CD4-positive, alpha-beta T cell treated with Interleukin-10 for 1 hour (primary cell): ENCODE measurements around the gene FAM124A.

ENCODE experiments used
- DNase-seq: peaks from one replicate; pipeline ENCODE4 v3.0.0-alpha.2; 2020

Gene FAM124A, protein sequence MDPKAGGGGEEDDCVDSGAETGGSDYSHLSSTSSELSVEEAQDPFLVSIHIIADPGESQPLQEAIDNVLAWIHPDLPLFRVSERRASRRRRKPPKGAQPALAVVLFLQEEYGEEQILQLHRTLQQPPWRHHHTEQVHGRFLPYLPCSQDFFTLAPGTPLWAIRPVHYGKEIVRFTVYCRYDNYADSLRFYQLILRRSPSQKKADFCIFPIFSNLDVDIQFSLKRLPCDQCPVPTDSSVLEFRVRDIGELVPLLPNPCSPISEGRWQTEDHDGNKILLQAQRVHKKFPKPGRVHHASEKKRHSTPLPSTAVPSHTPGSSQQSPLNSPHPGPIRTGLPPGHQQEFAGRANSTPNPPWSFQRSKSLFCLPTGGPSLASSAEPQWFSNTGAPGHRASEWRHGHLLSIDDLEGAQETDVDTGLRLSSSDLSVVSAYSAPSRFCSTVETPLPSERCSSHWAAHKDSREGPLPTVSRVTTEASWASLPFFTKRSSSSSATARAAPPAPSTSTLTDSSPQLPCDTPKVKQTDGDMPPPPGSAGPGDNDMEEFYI

DNA sequence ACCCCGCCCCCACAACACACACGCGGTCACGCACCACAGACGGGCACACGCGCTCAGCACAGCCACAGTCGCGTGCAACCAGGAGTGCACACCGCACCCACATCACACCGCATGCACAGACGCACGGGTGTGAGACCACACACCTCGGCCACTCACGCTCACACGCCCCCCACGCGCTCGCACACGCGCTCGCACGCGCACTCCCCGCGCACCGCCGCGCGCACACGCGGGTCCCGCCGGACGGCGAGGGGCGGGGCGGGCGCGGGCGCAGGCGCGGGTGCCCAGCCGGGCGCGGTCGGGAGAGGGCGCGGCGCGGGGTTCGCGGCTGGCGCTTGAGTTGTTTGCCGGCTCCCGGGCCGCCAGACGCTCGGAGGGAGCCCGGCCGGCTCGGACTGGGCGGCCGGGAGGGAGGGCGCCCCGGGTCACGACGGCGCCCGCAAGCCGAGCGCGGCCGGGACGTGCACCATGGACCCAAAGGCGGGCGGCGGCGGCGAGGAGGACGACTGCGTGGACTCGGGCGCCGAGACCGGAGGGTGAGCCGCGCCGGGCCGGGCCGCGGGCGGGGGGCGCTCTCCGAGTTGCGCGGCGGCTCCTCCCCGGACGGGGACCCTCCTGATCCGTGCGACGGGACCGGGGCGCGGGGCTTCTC lies at the start of gene FAM124A:
Gene FAM124A (plus strand): TSS at position 362 of the 649 bp plus-strand sequence. CDS start 104 bp downstream, at position 466.
- DNase-seq, result peak; percentile 16

DNA sequence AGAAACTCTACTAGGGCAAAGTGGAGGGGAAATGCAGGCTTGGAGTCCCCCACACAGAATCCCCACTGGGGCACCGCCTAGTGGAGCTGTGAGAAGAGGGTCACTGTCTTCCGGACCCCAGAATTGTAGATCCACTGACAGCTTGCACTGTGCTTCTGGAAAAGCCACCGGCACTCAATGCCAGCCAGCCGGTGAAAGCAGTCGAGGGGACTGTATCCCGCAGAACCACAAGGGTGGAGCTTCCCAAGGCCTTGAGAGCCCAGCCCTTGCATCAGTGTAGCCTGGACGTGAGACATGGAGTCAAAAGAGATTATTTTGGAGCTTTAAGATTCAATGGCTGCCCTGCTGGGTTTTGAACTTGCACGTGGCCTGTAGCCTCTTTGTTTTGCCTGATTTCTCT lies 47.2 kb upstream of the FAM124A start:
- no peak for DNase-seq

DNA sequence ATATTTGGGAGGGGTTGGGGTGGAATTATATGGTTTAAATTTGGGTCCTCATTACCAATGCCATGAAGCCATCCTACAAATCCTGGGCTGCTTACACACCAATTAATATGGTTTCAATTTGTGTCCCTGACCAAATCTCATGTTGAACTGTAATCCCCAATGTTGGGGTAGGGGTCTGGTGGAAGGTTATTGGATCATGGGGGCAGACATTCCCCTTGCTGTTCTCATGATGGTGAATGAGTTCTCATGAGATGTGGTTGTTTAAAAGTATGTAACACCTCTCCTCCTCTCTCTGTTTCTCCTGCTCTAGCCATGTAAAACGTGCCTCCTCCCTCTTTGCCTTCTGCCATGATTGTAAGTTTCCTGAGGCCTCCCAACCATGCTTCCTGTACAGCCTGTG lies 46.6 kb upstream of the FAM124A start:
- no peak for DNase-seq

DNA sequence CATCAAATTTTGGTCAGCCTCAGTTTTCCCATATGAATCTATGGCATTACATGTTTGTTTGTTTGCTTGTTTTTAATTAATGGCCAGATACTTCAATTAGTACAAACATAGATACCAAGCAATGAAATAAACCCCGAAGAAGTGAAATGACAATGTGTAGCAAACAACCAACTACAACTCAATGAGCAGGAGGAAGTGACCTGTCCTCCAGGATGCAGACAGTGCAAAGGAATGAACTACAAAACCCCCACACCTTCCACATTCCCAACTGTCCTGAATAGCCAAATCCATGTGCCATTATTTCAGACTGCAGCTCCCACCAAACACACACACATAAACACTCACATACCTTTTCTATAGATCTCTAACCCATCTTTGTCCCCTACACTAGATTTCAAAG lies 45.0 kb upstream of the FAM124A start:
- DNase-seq, result no peak

DNA sequence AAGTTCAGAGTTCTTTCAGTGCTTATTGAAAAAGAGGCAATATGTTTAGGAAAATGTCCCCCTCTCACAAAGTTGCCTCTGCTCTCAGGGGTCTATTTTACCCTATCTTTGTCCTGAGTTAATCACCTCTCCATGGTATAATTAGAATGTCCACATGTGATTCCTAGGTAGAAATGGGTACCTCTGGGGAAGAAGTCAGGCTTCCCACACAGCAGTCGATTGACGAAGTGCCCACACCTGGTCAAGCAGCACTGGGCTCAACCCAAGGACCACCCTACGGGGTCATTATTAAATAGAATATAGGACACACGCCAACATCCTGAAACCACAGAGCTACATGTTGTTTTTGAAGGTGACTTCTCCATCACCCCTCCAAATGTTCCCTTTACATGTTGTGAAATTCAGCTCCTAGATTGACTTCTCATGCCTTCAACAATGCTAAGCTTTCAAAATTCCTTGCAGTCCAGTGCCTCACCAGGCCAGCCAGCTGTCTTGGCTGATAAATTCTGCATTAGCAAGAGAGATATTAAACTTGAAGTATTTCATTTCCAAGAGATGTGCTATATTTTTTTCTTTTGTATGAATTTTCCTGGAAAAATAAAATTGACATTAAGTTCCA lies 43.6 kb upstream of the FAM124A start:
- DNase-seq, result no peak

DNA sequence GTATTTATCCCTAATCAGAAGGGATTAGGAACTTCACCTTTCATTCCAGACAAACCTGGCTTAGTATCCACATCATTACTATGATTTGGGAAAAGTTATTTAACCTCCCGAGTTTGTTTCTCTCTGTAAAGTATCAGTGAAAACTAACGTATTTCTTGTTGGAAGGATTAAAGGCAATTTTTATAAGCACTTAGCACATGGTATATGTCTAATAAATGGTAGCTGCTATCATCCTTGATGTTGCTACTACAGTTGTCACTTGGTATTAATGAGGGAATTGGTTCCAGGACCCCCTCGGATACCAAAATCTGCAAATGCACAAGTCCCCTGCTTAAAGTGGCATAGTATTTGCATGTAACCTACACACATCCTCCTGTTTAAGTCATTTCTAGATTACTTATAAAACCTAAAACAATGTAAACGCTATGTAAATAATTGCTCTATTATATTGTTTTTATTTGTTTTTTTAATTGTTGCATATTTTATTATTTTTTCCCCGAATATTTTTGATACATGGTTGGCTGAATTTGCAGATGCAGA lies 42.7 kb upstream of the FAM124A start:
- DNase-seq, result no peak

DNA sequence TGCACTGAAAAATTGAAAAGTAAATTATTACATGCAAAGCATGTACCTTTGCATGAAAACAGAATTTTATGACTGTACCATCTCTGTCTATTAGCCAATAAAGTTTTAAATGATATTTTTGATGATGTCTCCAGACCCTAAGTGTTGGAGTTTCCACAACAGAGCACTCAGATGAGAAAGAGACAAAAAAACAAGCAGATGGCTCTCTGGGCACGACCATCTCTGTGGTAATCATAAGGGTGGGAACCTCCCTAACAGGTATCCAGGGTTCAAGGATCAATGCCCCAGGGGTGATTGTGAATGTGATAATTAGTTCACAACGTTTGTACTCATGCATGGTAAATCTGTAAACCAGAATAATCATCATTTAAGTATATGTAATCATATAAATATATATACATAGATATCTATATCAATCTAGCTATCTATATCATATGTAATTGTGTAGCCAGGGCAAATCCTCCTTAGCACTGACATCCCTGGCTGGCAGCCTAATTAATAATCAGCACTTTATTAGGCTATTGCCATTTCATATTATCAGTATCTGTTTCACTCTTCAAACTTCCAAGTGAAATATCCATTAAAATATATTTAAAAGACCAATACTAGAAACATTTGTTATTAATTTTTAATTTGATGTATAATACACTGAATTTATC lies 41.2 kb upstream of the FAM124A start:
- no peak for DNase-seq

DNA sequence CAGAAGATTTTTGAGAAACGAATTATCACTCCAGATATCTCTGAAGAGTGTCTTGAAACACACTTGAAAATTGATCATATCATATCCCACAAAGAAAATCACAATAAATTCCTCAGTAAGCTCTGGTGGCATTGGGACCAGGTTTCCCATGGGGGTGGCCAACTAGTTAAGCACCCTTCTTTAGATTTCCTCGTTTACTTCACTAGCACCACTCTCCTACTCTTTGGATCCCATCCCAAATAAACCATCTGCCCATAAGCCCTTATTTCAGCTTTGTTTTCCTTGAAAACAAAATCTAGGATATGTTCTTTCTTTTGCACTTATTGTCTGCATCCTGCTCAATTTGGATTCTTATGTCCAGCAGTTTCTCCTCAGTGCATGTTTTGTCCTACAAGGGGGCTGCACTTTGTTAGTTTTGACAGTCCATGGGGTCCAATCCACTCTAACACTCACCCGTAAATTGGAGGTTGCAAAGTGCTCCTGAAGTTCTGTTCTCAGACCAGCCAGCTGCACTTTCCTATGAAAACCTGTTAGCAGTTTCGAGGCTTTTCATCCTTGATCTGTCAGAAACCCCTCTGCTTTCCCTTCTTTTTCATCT lies 40.3 kb upstream of the FAM124A start:
- DNase-seq, result no peak

DNA sequence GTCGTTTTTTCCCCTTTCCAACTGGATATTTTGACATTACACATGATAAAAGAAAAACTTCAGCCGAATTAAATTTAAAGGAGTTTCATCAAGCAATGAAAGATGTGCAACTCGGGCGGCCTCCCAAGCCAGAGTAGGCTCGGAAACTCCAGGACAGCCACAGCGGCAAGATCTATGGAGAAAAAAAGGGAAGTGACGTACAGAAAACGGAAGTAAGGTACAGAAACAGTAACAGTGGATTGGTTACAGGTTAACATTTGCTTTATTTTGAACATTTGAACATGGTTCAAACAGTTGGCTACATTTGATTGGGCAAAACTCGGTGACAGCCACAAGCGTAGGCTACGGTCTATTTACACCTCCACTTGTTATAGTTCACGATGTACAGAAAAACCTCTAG lies 30.5 kb upstream of the FAM124A start:
- DNase-seq, result no peak

DNA sequence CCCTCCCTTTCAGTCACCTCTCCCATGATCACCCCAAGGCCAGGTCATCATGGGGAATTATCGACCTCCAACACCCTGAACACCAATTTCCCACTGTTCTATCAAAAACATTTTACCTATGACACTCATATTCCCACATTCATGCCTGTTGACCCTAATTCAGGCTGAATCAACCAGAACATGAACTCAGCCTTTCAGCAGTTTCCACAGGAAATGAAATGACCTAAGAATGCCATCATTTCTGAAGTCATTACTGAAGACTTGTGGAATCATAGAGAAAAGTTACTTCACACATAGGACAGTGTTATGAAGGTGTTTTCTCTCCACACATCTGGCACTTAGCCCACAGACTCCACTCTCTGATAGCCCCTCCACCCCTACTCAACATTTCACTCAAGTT lies 29.9 kb upstream of the FAM124A start:
- DNase-seq, result no peak

DNA sequence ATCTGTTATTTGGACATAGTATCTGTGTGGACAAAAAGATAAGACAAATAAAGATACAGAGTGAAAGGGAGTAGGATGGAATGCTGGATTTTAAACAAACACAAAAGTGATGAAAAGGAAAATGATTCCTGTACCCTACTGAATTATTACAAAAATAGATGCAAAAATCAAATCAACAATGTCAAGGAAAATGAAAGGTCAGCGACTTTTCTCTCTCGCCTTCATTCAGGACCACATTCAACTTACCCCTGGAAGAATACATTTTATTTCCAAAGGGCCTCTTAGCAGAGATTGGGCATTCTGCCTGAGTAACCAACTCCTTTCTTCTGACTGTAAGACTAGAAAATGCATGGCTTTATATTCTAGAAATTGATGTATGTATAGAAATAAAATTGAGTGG lies 28.8 kb upstream of the FAM124A start:
- DNase-seq, result no peak

DNA sequence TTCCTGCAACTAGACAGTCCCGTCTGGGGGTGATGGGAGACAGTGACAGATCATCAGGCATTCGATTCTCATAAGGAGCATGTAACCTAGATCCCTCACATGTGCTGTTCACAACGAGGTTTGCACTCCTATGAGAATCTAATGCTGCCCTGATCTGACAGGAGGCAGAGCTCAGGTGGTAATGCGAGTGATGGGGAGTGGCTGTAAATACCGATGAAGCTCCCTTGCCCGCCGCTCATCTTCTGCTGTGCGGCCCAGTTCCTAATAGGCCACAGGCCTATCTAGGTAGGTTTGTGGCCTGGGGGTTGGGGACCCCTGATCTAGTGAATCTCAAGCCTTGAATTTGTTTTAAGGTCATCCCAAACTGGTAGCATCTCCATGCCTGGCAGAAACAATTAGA lies 27.3 kb upstream of the FAM124A start:
- DNase-seq, result no peak

DNA sequence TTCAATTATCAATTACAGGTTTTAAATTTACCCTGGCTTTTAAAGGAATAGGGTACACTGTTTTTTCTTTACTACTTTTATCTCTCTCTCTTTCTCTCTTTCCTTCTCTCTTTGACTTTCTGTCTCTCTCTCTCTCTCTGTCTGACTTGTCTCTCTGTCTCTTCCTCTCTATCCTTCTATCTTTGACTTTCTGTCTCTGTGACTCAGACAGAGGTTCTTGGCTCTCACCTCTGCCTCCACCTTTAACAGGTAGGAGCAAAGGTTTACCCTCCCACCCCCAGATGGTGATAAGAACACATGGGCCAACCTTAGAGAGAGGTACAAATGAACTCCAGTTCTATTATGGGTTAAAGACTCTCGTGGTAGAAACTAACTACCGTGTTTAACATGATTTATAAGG lies 20.3 kb upstream of the FAM124A start:
- no peak for DNase-seq

DNA sequence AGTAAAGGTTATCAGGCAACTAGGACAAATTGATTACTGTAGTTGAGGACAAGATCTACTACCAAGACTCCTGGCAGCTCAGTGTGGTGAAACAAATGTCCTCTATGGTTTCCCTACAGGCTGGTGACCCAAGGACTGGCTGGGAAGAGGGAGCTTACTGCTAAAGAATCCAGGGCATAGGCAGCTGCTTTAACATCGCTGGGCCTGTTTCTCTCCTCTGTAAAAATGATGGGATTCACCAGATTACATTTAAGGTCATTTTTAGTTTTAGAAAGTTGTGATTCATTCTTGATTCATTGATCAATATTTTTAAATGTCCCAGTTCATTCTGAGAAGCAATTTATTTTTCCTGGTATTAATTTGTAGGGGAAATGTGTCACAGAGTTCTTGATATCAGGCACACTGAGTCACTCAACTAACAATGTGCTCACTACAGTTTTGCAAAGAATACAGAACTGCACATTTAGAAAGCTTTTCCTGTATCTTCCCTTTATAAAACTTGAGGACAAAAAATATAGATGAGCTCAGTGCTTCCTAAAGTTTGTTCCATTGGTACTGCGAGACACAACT lies 19.6 kb upstream of the FAM124A start:
- DNase-seq, result no peak

DNA sequence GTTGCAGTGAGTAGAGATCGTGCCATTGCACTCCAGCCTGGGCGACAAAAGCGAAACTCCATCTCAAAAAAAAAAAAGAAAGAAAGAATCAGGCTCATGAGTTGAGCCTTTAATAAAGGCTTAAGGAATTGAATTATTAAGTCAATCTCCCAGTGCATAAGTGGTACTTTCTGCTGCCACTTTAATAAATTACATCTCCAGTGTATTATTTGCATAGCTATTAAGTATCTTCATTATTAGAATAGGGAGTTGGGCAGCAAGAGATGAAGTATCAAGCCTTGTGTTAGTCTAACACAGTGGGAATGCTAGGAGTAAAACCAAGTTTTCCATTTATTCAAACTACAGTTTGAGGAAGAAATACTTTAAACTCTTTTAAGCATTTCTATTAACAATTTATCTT lies 15.6 kb upstream of the FAM124A start:
- DNase-seq, result no peak

DNA sequence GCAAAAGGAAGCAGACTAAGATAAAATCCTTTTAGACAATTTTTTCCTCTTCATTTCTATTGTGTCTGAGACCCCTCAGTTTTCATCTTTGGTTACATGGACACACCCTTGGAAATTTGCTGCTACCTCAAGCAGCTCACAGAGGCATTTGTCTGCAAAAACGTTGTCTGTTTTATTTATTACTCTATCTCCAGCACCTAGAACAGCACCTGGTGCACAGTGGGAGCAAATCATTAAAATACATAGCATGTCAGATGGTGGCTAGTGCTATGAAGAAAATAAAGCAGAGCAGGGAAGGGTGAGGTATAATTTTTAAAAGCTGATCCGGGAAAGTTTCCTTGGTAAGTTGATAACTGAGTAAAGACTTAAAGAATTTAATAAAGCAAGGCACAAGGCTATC lies 14.3 kb upstream of the FAM124A start:
- no peak for DNase-seq

DNA sequence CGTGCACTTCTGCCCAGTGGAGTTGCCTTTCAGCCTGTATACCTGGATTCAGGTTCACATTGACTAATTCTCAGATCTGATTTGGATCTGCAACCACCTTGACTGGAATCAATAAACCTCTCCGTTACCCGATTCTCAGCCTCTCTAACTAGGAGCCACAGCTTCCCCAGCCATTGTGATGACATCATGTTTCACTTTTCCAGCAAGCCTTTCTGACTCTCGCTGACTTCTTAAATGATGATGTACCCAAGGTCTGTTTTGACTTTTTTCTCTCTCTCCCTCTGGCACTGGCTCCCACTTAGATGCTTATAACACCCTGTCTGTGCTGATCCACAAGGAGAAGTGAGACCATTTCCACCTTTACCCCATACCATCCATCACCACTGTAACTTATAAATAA lies 13.5 kb upstream of the FAM124A start:
- no peak for DNase-seq

DNA sequence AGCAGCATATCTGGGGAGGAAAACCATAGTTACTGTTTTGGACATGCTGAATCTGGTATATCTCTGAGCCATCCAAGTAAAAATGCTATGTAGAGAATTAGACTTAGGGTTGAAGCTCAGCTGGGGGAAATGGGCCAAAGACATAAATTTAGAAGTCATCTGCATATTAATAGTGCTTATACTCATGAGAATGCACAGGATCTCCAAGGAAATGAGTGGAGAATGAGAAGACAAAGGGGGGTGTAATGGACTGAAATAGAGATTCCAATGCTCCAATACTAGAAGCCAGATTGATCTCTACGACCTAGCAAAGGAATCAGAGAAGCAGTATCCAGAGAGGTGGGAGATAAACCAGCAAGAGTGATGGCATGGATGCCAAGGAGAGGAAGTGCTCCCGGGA lies 10.3 kb upstream of the FAM124A start:
- no peak for DNase-seq

DNA sequence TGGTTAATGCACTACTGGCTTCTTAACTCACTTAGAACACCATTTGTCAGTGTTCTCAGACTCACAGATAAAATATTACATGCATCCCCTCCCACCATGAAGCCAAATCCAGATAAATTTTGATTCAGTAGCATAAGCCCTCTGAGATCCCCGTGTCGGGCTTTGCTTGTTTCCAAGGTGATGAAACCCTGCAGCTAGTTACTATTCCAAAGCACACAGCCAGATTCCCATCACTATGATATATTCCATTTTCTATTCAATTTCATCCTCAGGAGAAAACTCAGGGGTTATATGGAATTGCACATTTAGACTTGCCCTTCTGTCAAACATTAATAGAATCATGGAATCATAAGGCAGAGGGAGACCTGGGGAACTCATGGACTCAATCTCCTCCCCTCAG lies 9.4 kb upstream of the FAM124A start:
- no peak for DNase-seq

DNA sequence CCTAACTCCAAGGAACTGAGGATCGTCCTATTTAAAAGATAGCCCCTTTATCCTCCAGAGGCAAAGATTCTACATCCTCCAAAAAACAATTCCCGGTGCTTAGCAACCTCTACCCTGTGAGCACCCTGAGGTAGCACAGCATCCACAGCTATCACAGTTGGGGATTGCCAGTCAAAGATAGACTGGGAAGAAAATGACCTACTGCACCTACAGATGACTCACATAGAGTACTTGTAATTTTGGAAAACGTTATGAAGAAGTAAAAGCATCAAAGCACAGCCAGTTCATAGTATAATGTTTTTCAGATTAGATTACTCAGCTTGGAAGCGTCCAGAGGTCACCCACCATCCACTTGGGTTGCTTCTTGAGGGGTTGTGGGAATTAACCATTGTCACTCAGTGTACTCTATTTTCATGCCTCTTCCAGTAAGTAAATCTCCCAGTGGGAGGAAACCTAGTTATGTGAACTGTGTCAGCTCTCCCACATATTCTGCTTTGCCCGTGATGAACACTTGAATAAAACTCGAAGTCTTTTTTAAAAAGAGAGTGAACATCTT lies 8.9 kb upstream of the FAM124A start:
- DNase-seq, result no peak

DNA sequence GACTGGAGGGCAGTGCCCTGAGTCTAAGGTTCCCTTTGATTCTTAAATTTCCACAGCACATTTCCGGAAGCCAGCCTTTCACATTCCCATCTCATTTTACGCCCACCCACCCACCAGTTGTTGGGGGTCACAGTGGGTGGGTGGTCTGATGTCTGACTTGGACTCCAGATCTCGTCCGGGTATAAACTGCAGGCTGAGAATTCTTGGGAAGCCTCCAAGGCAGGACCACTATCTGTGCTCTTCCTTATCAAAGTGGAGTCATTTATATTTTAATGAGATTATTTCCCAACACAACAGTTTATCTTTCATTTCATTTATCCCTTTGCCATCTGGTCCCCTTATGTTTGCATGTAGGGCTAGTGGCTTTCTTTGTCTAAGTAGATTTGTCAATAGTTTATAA lies 3.6 kb upstream of the FAM124A start:
- no peak for DNase-seq

DNA sequence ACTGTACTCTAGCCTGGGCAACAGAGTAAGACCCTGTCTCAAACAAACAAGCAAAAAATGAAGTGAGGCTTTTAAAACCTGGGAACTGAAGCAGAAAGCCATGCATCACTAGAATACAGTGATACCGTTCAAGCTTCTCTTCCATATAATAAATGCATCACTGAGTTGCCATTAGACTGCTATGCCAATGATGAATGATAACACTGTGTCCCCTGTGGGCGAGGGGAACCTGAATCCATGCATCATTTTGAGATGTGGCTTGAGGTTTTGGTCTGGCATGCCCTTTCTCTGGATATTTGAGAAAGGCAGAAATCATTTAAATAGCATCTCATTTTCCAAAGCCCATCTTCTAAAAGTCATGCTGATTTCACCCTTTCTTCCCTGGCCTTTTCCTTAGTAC lies 1.5 kb upstream of the FAM124A start:
- DNase-seq, result no peak
